ENCODE data around the gene EFCAB5. TPM values are rescaled to one million over a fixed set of nuclear protein-coding genes. Genes with fewer than 3 reads are reported as not detected.

The EFCAB5 gene
- total and polyA plus RNA-seq, 2 of the 13 experiments (the other 11 are each of a cell fraction or from before 2014, with no cell fraction given): 0.15 TPM; not detected in 1

DNA sequence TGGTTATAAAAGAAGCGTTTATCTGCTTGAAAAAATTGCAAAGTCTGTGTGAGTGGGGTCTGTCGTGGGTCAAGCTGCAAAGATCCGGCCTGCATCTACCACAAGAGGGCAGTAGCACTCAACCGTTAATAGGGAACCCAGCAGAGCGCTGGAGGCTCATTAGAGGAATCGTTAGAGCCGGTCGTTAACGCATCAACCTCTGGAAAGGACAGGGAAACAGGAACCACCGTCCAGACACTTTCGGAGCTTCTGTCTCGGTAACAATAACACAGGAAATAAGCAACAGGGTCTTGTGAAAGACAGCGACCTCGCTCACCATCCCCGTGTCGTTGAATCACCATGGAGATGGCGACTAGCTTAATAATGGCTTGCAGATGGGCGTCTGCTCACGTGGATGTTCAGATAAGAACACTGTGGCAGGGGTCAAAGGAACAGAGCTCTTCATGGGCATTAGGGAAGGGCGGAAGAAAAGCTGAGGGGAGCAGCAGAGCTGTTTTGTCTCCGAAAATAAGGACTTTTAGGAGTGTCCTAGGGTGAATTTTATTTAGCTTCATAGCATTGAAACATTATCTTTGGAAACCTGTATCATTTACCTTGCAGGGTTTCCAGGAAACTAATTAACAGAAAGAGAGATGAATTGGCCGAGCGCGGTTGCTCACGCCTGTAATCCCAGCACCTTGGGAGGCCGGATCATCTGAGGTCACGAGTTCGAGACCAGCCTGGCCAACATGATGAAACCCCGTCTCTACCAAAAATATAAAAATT lies 163.3 kb downstream of the EFCAB5 start (continued):
- TF ChIP-seq, protein P1, sequence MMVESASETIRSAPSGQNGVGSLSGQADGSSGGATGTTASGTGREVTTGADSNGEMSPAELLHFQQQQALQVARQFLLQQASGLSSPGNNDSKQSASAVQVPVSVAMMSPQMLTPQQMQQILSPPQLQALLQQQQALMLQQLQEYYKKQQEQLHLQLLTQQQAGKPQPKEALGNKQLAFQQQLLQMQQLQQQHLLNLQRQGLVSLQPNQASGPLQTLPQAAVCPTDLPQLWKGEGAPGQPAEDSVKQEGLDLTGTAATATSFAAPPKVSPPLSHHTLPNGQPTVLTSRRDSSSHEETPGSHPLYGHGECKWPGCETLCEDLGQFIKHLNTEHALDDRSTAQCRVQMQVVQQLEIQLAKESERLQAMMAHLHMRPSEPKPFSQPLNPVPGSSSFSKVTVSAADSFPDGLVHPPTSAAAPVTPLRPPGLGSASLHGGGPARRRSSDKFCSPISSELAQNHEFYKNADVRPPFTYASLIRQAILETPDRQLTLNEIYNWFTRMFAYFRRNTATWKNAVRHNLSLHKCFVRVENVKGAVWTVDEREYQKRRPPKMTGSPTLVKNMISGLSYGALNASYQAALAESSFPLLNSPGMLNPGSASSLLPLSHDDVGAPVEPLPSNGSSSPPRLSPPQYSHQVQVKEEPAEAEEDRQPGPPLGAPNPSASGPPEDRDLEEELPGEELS (CRISPR knock-in tag; IDR thresholded peaks at IDR 0.05): peak; percentile 78
- no peak for TF ChIP-seq HOXA5 (CRISPR knock-in tag; IDR thresholded peaks at IDR 0.05)
- TF ChIP-seq TFE3 (CRISPR knock-in tag; IDR thresholded peaks at IDR 0.05): 0 out of 2 replicates have a peak, but pooled peaks have one; percentile 14
- TF ChIP-seq, protein P2, sequence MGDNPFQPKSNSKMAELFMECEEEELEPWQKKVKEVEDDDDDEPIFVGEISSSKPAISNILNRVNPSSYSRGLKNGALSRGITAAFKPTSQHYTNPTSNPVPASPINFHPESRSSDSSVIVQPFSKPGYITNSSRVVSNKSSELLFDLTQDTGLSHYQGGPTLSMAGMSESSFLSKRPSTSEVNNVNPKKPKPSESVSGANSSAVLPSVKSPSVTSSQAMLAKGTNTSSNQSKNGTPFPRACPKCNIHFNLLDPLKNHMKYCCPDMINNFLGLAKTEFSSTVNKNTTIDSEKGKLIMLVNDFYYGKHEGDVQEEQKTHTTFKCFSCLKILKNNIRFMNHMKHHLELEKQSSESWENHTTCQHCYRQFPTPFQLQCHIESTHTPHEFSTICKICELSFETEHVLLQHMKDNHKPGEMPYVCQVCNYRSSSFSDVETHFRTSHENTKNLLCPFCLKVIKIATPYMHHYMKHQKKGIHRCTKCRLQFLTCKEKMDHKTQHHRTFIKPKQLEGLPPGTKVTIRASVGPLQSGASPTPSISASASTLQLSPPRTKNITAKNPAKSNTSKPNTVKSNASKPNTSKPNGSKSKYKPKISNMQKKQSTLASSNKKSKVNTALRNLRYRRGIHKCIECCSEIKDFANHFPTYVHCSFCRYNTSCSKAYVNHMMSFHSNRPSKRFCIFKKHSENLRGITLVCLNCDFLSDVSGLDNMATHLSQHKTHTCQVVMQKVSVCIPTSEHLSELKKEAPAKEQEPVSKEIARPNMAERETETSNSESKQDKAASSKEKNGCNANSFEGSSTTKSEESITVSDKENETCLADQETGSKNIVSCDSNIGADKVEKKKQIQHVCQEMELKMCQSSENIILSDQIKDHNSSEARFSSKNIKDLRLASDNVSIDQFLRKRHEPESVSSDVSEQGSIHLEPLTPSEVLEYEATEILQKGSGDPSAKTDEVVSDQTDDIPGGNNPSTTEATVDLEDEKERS (CRISPR knock-in tag; IDR thresholded peaks at IDR 0.05): no peak
- TF ChIP-seq ZNF713 (CRISPR knock-in tag; IDR thresholded peaks at IDR 0.05): no peak
- TF ChIP-seq SAFB2 (CRISPR knock-in tag; IDR thresholded peaks at IDR 0.05; ENCODE audit: borderline replicate concordance, low read depth): no peak
- TF ChIP-seq FOSL1 (CRISPR knock-in tag; IDR thresholded peaks at IDR 0.05; ENCODE audit: borderline replicate concordance): no peak
- TF ChIP-seq MIER2 (CRISPR knock-in tag; IDR thresholded peaks at IDR 0.05): no peak; the same call in 1 of the 2 replicates
- TF ChIP-seq, protein P3, sequence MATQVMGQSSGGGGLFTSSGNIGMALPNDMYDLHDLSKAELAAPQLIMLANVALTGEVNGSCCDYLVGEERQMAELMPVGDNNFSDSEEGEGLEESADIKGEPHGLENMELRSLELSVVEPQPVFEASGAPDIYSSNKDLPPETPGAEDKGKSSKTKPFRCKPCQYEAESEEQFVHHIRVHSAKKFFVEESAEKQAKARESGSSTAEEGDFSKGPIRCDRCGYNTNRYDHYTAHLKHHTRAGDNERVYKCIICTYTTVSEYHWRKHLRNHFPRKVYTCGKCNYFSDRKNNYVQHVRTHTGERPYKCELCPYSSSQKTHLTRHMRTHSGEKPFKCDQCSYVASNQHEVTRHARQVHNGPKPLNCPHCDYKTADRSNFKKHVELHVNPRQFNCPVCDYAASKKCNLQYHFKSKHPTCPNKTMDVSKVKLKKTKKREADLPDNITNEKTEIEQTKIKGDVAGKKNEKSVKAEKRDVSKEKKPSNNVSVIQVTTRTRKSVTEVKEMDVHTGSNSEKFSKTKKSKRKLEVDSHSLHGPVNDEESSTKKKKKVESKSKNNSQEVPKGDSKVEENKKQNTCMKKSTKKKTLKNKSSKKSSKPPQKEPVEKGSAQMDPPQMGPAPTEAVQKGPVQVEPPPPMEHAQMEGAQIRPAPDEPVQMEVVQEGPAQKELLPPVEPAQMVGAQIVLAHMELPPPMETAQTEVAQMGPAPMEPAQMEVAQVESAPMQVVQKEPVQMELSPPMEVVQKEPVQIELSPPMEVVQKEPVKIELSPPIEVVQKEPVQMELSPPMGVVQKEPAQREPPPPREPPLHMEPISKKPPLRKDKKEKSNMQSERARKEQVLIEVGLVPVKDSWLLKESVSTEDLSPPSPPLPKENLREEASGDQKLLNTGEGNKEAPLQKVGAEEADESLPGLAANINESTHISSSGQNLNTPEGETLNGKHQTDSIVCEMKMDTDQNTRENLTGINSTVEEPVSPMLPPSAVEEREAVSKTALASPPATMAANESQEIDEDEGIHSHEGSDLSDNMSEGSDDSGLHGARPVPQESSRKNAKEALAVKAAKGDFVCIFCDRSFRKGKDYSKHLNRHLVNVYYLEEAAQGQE (IDR thresholded peaks at IDR 0.05; ENCODE audit: borderline replicate concordance in 1 of 2, low read depth in 1 of 2, low read length in 2 of 2): no peak
- TF ChIP-seq RXRA (CRISPR knock-in tag; IDR thresholded peaks at IDR 0.05): peak; percentile 40
- no peak for TF ChIP-seq ZFP91 (CRISPR knock-in tag; IDR thresholded peaks at IDR 0.05; ENCODE audit: borderline replicate concordance)
- no peak for TF ChIP-seq MAFG (CRISPR knock-in tag; IDR thresholded peaks at IDR 0.05)
- no peak for TF ChIP-seq POLR2G (IDR thresholded peaks at IDR 0.05; ENCODE audit: low read depth, low read length)
- no peak for TF ChIP-seq IKZF4 (CRISPR knock-in tag; IDR thresholded peaks at IDR 0.05; ENCODE audit: borderline replicate concordance, low read depth, not compliant biosample characterization)
- TF ChIP-seq, protein P4, sequence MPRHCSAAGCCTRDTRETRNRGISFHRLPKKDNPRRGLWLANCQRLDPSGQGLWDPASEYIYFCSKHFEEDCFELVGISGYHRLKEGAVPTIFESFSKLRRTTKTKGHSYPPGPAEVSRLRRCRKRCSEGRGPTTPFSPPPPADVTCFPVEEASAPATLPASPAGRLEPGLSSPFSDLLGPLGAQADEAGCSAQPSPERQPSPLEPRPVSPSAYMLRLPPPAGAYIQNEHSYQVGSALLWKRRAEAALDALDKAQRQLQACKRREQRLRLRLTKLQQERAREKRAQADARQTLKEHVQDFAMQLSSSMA (CRISPR knock-in tag; IDR thresholded peaks at IDR 0.05): no peak
